Type B pancreatic cell (in vitro differentiated cells): ENCODE data around the gene IL1R1. TPM values are rescaled to one million over a fixed set of nuclear protein-coding genes. Genes with fewer than 3 reads are reported as not detected.

ENCODE experiments used
- DNase-seq: peaks from one replicate; pipeline ENCODE4 v3.0.0; 2021; ENCODE audit warnings: mixed read lengths; ENCODE audit not compliant: unreplicated experiment; ENCODE audit errors: extremely low spot score
- H3K27ac Mint-ChIP-seq: 2 replicates; pipeline ENCODE4 v1.8.0; 2021; ENCODE audit warnings: mild to moderate bottlenecking, mixed read lengths
- H3K27me3 Mint-ChIP-seq: 2 replicates; pipeline ENCODE4 v1.8.0; 2021; ENCODE audit warnings: mixed read lengths
- H3K36me3 Mint-ChIP-seq: 2 replicates; pipeline ENCODE4 v1.8.0; 2021; ENCODE audit warnings: mixed read lengths
- H3K4me1 Mint-ChIP-seq: one replicate; pipeline ENCODE4 v1.8.0; 2021; ENCODE audit warnings: mixed read lengths; ENCODE audit not compliant: unreplicated experiment
- H3K4me3 Mint-ChIP-seq: 2 replicates; pipeline ENCODE4 v1.8.0; 2021; ENCODE audit warnings: mild to moderate bottlenecking, mixed read lengths
- H3K9me3 Mint-ChIP-seq: 2 replicates; pipeline ENCODE4 v1.8.0; 2021; ENCODE audit warnings: mixed read lengths
- CTCF ChIP-seq: fragments of 200-600 bp; sonication (generic); conservative IDR thresholded peaks from 2 replicates; pipeline ENCODE4 v1.5.0; 2021; ENCODE audit warnings: antibody characterized with exemption, mild to moderate bottlenecking
- total RNA-seq: library from RNA; stranded (reverse); gene quantifications from 2 replicates; pipeline ENCODE4 v1.2.1, GENCODE V29; 2021; ENCODE audit warnings: low replicate concordance

Gene IL1R1
- total RNA-seq, 1 donor from 2014 or later, result 15.8 TPM

GRCh38 chr2:102147935-102148334, 5.4 kb downstream of the IL1R1 start:
- no peak for TF ChIP-seq CTCF
- H3K4me3 Mint-ChIP-seq, result no peak overlapping the region
- no peaks in the 10 kb centered on the region for H3K27me3 Mint-ChIP-seq
- H3K4me1 Mint-ChIP-seq, result peaks cover 4% of the 10 kb centered on the region
- no peak for DNase-seq
- H3K36me3 Mint-ChIP-seq, result peaks cover 26% of the 10 kb centered on the region
- H3K9me3 Mint-ChIP-seq, result peaks cover 10% of the 10 kb centered on the region
- H3K27ac Mint-ChIP-seq, result no peak overlapping the region

- Mint-ChIP-seq H3K36me3 (peaks cover 30% of the 10 kb centered on the region), H3K27ac (no peak overlapping the region)
Measured at GRCh38 chr2:102149243-102149642, 6.7 kb downstream of the IL1R1 start.

GRCh38 chr2:102149644-102150455, 7.3 kb downstream of the IL1R1 start:
- H3K27me3 Mint-ChIP-seq, result no peaks in the 10 kb centered on the region
- H3K4me1 Mint-ChIP-seq, result no peaks in the 10 kb centered on the region
- DNase-seq, result no peak
- TF ChIP-seq CTCF, result no peak
- peaks cover 10% of the 10 kb centered on the region for H3K9me3 Mint-ChIP-seq
- H3K4me3 Mint-ChIP-seq, result no peak overlapping the region
- H3K27ac Mint-ChIP-seq, result no peak overlapping the region
- peaks cover 35% of the 10 kb centered on the region for H3K36me3 Mint-ChIP-seq

More at GRCh38 chr2:102149243-102149642, 6.7 kb downstream of the IL1R1 start:
- Mint-ChIP-seq H3K4me1 (no peaks in the 10 kb centered on the region), H3K9me3 (peaks cover 10% of the 10 kb centered on the region), H3K27me3 (no peaks in the 10 kb centered on the region), H3K4me3 (no peak overlapping the region)
- DNase-seq, result no peak
- TF ChIP-seq CTCF, result no peak

GRCh38 chr2:102154364-102154763, 11.8 kb downstream of the IL1R1 start:
- no peaks in the 10 kb centered on the region for H3K27me3 Mint-ChIP-seq
- H3K4me3 Mint-ChIP-seq, result no peak overlapping the region
- H3K9me3 Mint-ChIP-seq, result no peaks in the 10 kb centered on the region
- H3K4me1 Mint-ChIP-seq, result peaks cover 6% of the 10 kb centered on the region
- no peak overlapping the region for H3K27ac Mint-ChIP-seq
- H3K36me3 Mint-ChIP-seq, result peaks cover 27% of the 10 kb centered on the region
- DNase-seq, result no peak
- TF ChIP-seq CTCF, result no peak

- TF ChIP-seq CTCF, result no peak
- peaks cover 27% of the 10 kb centered on the region for H3K36me3 Mint-ChIP-seq
- no peak overlapping the region for H3K4me3 Mint-ChIP-seq
- DNase-seq, result no peak
- H3K27me3 Mint-ChIP-seq, result no peaks in the 10 kb centered on the region
- peaks cover 6% of the 10 kb centered on the region for H3K4me1 Mint-ChIP-seq
- H3K27ac Mint-ChIP-seq, result no peak overlapping the region
- no peaks in the 10 kb centered on the region for H3K9me3 Mint-ChIP-seq
Measured at GRCh38 chr2:102154946-102155702, 12.6 kb downstream of the IL1R1 start.
